ENCODE results near the gene NCK2. TPM values are rescaled to one million over a fixed set of nuclear protein-coding genes. Genes with fewer than 3 reads are reported as not detected.

NCK2 gene
- polyA plus RNA-seq, 2 of the 4 experiments (the other 2 are of a cell fraction): 17.1 to 17.8 TPM

- WGBS (ENCODE audit: missing lambda C conversion rate): 86% methylated on average over 5 of the region's 5 CpGs
- no peak overlapping the region for H3K27ac ChIP-seq
- FAIRE-seq (no peak), DNase-seq (ENCODE audit: low read depth in 1 of 2, low spot score in 1 of 2) (no peak), ATAC-seq (no peak)
- POLR2A ChIA-PET: no interaction called here
- TF ChIP-seq ELK1 (IDR thresholded peaks at IDR 0.05; ENCODE audit: low read depth, low read length) (no peak), CHD2 (IDR thresholded peaks at IDR 0.05; ENCODE audit: low read length, partially characterized antibody) (no peak), MAX (IDR thresholded peaks at IDR 0.05) (no peak), SMC3 (IDR thresholded peaks at IDR 0.05) (no peak), FOSB (CRISPR knock-in tag; IDR thresholded peaks at IDR 0.05) (no peak), RAD21 (conservative IDR thresholded peaks at IDR 0.05 in 1 of 2, IDR thresholded peaks at IDR 0.05 in 1 of 2) (no peak), FOSL2 (IDR thresholded peaks at IDR 0.05) (no peak), FOSL2 (CRISPR knock-in tag; IDR thresholded peaks at IDR 0.05) (no peak), CHD4 (IDR thresholded peaks at IDR 0.05; ENCODE audit: borderline replicate concordance) (no peak), HMGXB4 (CRISPR knock-in tag; IDR thresholded peaks at IDR 0.05; ENCODE audit: borderline replicate concordance) (no peak), TP53 (CRISPR knock-in tag; IDR thresholded peaks at IDR 0.05) (no peak), BHLHE40 (IDR thresholded peaks at IDR 0.05; ENCODE audit: low read depth, low read length) (no peak), ATOH8 (CRISPR knock-in tag; IDR thresholded peaks at IDR 0.05; ENCODE audit: low read depth) (no peak)
- no peaks in the 10 kb centered on the region for H3K9me3 ChIP-seq
- no peaks in the 10 kb centered on the region for H3K4me1 ChIP-seq
- CTCF ChIA-PET: interaction anchor here (1.2 kb wide), 1 partner anchor 9 kb away, joined by 4 read pairs; no protein-coding TSS in a partner anchor
- H3K4me2 ChIP-seq: no peak overlapping the region
- no peak overlapping the region for H3K4me3 ChIP-seq
Observed at GRCh38 chr2:105862843-105863242, 118.1 kb downstream of the NCK2 start.

GRCh38 chr2:105864262-105864661 is 119.5 kb downstream of the NCK2 start:
- ChIA-PET CTCF (interaction anchor here (0.9 to 1.1 kb wide), 2 partner anchors 288 to 461 kb away, joined by 3 to 5 read pairs; no protein-coding TSS in a partner anchor), POLR2A (no interaction called here)
- WGBS (ENCODE audit: missing lambda C conversion rate): 82% methylated on average over 6 of the region's 6 CpGs
- no peaks in the 10 kb centered on the region for H3K4me1 ChIP-seq
- H3K4me3 ChIP-seq: no peak overlapping the region
- no peak for FAIRE-seq
- no peak for DNase-seq (ENCODE audit: low read depth in 1 of 2, low spot score in 1 of 2)
- H3K27ac ChIP-seq: no peak overlapping the region
- no peaks in the 10 kb centered on the region for H3K9me3 ChIP-seq
- no peak overlapping the region for H3K4me2 ChIP-seq
- TF ChIP-seq HOXA7 (CRISPR knock-in tag; IDR thresholded peaks at IDR 0.05): no peak
- ATAC-seq: no peak

GRCh38 chr2:105865222-105865913 is 120.7 kb downstream of the NCK2 start:
- H3K4me2 ChIP-seq: no peak overlapping the region
- H3K4me3 ChIP-seq: no peak overlapping the region
- H3K4me1 ChIP-seq: no peaks in the 10 kb centered on the region
- ChIA-PET POLR2A (no interaction called here), CTCF (interaction anchor here (1.1 kb wide), 1 partner anchor 289 kb away, joined by 5 read pairs; no protein-coding TSS in a partner anchor)
- DNase-seq (ENCODE audit: low read depth in 1 of 2, low spot score in 1 of 2): no peak
- ATAC-seq: no peak
- no peaks in the 10 kb centered on the region for H3K9me3 ChIP-seq
- WGBS (ENCODE audit: missing lambda C conversion rate): 89% methylated on average over 9 of the region's 9 CpGs
- no peak overlapping the region for H3K27ac ChIP-seq
- no peak for FAIRE-seq
- TF ChIP-seq PBX3 (IDR thresholded peaks at IDR 0.05) (no peak), FOSL2 (IDR thresholded peaks at IDR 0.05) (no peak), FOSL2 (CRISPR knock-in tag; IDR thresholded peaks at IDR 0.05) (peak; percentile 20; the same call in 1 of the 2 replicates), RARB (CRISPR knock-in tag; IDR thresholded peaks at IDR 0.05) (no peak), RCOR1 (IDR thresholded peaks at IDR 0.05; ENCODE audit: low read depth, low read length) (no peak), FOSB (CRISPR knock-in tag; IDR thresholded peaks at IDR 0.05) (no peak), HES2 (IDR thresholded peaks at IDR 0.05) (no peak), HEYL (CRISPR knock-in tag; IDR thresholded peaks at IDR 0.05) (no peak), RNF2 (IDR thresholded peaks at IDR 0.05; ENCODE audit: borderline replicate concordance, low read depth) (no peak)

Measured in A549 (cell line).